Adipose tissue (tissue), 3 donors: ENCODE measurements around the gene ITPRID1. TPM values are rescaled to one million over a fixed set of nuclear protein-coding genes. Genes with fewer than 3 reads are reported as not detected.

Source experiments
- H3K27ac ChIP-seq: one replicate; pipeline ENCODE4 v1.5.1; 2013; ENCODE audit warnings: low read depth, low read length
- WGBS, 3 donors: extraction: QIAGEN DNeasy Blood & Tissue Kit; methylation state at CpG; one replicate each; pipeline ENCODE4 v1.1.7; 2013; 5-methylcytosine and 5-hydroxymethylcytosine counted together
- polyA plus RNA-seq, 3 donors: library from polyadenylated mRNA; stranded (reverse); fragments of 200-250 nt; gene quantifications; one replicate each; pipeline ENCODE4 v1.2.3, GENCODE V29; 2013
- donor health status: healthy with polysubstance abuse.
- donor health status: Bipolar disorder and iron deficiency.
- donor health status: healthy.

ITPRID1 gene
- polyA plus RNA-seq, 3 donors, result not detected

GRCh38 chr7:31679574-31680305 lies 165.8 kb downstream of the ITPRID1 start:
- WGBS, 3 donors, result 79 to 91% (median 90%) methylated on average over 12 of the region's 12 CpGs
- no peak overlapping the region for H3K27ac ChIP-seq

GRCh38 chr7:31683445-31684225 lies 169.7 kb downstream of the ITPRID1 start:
- no peak overlapping the region for H3K27ac ChIP-seq
- 53 to 55% (median 55%) methylated on average over 5 of the region's 5 CpGs for WGBS, 3 donors

GRCh38 chr7:31687024-31687748 lies 173.3 kb downstream of the ITPRID1 start, which contains the start of gene PPP1R17:
TSS of gene PPP1R17 (plus strand) at chr7:31687215. CDS start at chr7:31692442, 5,227 bp downstream.
- WGBS, 3 donors, result 55 to 57% (median 56%) methylated on average over 14 of the region's 14 CpGs
- no peak within 1 kb of the TSS for H3K27ac ChIP-seq

GRCh38 chr7:31688372-31688771 lies 174.5 kb downstream of the ITPRID1 start:
- H3K27ac ChIP-seq, result no peak overlapping the region
- WGBS, 3 donors, result 51 to 75% (median 68%) methylated on average over 3 of the region's 3 CpGs

GRCh38 chr7:31688996-31689395 lies 175.1 kb downstream of the ITPRID1 start:
- H3K27ac ChIP-seq, result no peak overlapping the region
- 41 to 51% (median 42%) methylated on average over 2 of the region's 2 CpGs for WGBS, 3 donors

- H3K27ac ChIP-seq, result no peak overlapping the region
- WGBS, 3 donors, result 42 to 66% (median 48%) methylated on average over 2 of the region's 2 CpGs
These were observed 177.0 kb downstream of the ITPRID1 start for GRCh38 chr7:31690935-31691334.

GRCh38 chr7:31692451-31692850 lies 178.6 kb downstream of the ITPRID1 start:
- no peak overlapping the region for H3K27ac ChIP-seq
- WGBS, 3 donors, result 35 to 49% (median 45%) methylated on average over 5 of the region's 5 CpGs

GRCh38 chr7:31692871-31693270 lies 179.0 kb downstream of the ITPRID1 start:
- WGBS, 3 donors, result 39 to 61% (median 44%) methylated on average over 2 of the region's 2 CpGs
- no peak overlapping the region for H3K27ac ChIP-seq

- no peak overlapping the region for H3K27ac ChIP-seq
- 48 to 73% (median 61%) methylated on average over 6 of the region's 6 CpGs for WGBS, 3 donors
These were observed 182.1 kb downstream of the ITPRID1 start for GRCh38 chr7:31695859-31696614.

GRCh38 chr7:31699050-31699449 lies 185.2 kb downstream of the ITPRID1 start:
- no peak overlapping the region for H3K27ac ChIP-seq
- 57 to 72% (median 62%) methylated on average over 2 of the region's 2 CpGs for WGBS, 3 donors

- H3K27ac ChIP-seq, result no peak overlapping the region
- 84 to 87% (median 85%) methylated on average over 3 of the region's 3 CpGs for WGBS, 3 donors
These were observed 188.5 kb downstream of the ITPRID1 start for GRCh38 chr7:31702354-31702753.

GRCh38 chr7:31705377-31705776 lies 191.5 kb downstream of the ITPRID1 start:
- H3K27ac ChIP-seq, result no peak overlapping the region
- 82 to 93% (median 83%) methylated on average over 3 of the region's 3 CpGs for WGBS, 3 donors

GRCh38 chr7:31707089-31707488 lies 193.2 kb downstream of the ITPRID1 start:
- no peak overlapping the region for H3K27ac ChIP-seq
- WGBS, 3 donors, result 34 to 50% (median 47%) methylated on average over 5 of the region's 5 CpGs

Other genes starting within 250 kb of the ITPRID1 start
- gene NEUROD6, start 173.4 kb upstream of the ITPRID1 start, polyA plus RNA-seq, result not detected
- not detected for gene PPP1R17, start 173.1 kb downstream of the ITPRID1 start, polyA plus RNA-seq